ENCODE data around the gene GPR152.
"Not testable (repeated sequence)": the region's sequence is repeated elsewhere in the genome, so short reads cannot be mapped to it uniquely, and the experiment has no call there.

Gene GPR152

DNA sequence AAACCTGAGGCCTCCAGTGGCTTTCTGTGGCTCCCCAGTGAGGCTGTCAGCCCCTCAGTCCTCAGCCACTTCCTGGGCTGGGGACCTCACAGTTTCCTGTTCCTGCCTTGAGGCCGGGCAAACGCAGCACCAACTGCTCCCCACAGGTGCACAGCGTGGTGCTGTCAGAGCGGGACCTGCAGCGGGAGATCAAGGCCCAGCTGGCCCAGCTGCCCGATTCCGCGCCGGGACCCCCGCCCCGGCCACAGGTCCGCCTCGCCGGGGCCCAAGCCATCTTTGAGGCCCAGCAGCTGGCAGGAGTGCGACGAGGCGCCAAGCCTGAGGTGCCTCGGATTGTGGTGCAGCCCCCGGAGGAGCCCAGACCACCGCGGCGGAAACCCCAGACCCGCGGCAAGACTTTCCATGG, 43.3 kb downstream of the GPR152 start:
- no peak for DNase-seq (ENCODE audit: low read depth in 2 of 2)

DNA sequence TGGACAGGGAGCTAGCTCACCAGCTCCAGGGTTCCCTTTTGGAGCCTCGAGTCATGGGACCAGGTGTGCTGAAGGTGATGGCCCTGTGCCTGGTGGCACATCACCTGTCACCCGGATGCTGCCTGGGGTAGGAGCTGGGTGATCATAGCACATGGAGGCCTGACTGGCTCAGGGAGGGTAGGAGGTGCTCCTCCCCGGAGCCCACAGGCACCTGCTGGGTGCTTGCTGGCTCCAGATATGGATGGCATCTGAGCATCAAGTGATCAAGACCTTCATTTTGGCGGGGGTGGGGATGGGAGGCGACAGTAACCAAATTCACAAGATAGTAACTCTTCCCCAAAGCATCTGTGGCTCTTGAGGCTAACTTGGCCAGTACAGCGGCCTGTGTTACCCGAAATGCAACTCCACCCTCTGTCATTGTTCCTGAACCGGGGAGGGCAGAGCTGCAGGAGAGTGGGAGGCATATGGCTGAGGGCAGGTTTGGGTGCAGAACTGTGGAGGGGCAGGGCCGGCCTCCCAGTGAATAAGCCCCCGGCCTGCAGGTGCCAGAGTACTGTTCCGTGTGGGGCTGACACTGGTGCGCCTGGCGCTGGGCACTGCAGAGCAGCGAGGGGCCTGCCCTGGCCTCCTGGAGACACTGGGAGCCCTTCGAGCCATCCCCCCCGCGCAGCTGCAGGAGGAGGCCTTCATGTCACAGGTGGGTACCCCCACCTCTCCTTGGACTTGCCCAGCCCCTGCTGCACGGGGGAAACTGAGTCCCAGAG, 43.9 kb downstream of the GPR152 start:
- DNase-seq (ENCODE audit: low read depth in 2 of 2): no peak

DNA sequence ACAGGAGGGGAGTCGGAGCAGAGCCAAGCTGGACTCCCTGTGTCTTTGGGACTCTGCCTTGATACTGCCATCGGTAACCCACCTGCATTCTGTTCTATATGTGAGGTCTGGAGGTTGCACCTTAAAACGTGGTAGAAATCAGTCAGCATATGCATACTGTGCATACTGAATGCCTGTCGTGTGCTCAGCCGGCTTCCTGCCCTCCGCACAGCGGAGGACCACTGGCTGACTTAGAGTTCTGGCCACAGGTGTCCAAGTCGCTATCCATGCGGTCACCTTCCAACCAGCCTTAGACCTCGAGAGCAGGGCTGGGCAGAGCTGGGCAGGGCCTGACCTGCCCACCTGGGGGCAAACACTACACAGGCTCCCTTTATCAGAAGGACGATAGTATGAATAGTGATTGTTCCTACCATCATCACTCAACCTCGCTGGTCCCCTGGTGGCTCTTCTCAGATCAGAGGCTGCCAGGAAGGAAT, 44.8 kb downstream of the GPR152 start:
- no peak for DNase-seq (ENCODE audit: low read depth in 2 of 2)

DNA sequence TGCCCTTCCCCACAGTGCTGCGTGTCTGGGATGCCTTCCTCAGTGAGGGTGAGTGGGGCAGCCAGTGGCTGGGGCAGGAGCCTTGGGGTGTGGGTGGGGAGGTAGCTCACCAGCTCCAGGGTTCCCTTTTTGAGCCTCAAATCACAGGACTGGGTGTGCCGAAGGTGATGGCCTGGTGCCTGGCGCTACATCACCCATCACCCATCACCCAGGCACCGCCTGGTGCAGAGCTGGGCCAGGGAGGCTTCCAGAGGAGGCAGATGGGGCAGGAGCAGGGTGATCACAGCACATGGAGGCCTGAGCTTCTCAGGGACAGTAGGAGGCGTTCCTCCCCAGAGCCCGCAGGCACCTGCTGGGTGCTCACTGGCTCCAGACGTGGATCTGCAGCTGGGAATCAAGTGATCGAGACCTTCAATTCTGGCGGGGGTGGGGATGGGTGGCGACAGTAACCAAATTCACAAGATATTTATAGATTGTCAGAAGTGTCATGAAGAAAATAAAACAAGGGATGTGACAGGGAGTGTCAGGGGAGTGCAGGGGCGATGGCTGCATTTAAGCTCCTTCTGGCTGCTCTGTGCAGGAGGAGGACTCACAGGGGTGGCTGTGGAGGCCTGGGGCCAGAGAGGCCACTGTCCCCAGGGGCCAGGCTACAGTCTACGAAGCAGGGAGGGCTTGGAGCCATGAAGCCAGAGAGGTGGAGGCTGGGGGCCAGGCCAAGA, 45.4 kb downstream of the GPR152 start:
- no peak for DNase-seq (ENCODE audit: low read depth in 2 of 2)

DNA sequence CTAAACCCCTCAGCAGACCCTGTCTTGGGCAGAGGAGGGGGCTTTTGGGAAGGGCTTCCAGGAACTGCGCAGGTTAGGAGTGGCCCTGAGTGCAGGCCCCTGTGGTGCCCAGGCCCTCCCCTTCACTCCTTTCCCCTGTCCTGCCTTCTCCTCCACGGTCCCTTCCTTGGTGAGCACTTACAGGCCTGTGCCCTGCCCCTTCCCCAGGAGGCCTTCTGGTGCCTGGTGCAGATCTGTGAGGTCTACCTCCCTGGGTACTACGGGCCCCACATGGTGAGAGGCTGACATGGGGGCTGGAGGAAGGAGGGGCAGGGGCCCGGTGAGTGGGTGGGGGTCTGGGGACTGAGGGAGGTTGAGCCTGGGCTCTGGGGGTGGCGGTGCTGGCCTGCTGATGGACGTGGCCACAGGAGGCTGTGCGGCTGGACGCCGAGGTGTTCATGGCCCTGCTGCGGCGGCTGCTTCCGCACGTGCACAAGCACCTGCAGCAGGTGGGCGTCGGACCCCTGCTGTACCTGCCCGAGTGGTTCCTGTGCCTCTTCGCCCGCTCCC, 46.0 kb downstream of the GPR152 start:
- DNase-seq (ENCODE audit: low read depth in 2 of 2): no peak

DNA sequence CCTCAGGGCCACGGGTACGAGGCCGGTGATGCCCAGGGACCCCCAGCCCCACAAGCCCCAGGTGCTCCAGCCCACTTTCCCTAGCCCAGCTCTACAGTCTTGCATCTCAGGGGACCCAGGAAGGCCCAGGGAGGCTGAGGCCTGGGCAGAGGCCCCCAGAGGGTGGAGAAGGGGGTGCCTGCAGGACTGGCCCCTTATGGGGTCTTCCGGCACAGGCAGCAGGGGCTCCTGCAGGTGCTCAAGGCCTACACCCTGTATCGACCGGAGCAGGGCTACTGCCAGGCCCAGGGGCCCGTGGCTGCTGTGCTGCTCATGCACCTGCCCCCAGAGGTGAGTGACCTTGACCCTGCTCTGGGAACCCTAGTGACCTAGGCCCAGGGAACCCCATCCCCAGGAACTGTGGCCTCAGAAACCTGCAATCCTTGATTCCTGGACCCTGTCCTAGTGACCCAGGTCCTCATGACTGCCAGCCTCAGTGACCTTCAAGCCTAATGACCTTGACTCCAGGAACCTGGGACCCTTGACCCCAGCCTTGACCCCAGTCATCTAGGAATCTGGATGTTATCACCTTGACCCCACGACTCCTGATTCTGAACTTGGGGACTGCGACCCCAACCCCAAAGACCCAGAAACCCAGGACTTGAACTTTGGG, 46.7 kb downstream of the GPR152 start:
- DNase-seq (ENCODE audit: low read depth in 2 of 2): no peak

DNA sequence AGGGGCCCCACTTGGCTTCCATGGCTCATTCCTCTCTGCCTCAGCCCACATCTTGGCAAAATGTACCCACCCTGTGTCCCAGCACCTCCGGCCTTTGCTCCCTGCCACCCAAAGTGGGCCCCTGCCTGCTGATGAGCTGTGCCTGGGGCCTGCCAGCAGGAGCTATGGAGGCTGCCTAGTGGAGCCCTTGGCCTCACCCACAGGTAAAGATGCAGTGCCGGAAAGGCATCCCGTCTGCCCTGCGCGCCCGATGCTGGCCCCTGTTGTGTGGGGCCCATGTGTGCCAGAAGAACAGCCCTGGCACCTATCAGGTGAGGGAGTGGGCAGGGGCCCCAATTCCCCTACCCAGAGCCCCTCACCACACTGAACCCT, 47.3 kb downstream of the GPR152 start:
- no peak for DNase-seq (ENCODE audit: low read depth in 2 of 2)

DNA sequence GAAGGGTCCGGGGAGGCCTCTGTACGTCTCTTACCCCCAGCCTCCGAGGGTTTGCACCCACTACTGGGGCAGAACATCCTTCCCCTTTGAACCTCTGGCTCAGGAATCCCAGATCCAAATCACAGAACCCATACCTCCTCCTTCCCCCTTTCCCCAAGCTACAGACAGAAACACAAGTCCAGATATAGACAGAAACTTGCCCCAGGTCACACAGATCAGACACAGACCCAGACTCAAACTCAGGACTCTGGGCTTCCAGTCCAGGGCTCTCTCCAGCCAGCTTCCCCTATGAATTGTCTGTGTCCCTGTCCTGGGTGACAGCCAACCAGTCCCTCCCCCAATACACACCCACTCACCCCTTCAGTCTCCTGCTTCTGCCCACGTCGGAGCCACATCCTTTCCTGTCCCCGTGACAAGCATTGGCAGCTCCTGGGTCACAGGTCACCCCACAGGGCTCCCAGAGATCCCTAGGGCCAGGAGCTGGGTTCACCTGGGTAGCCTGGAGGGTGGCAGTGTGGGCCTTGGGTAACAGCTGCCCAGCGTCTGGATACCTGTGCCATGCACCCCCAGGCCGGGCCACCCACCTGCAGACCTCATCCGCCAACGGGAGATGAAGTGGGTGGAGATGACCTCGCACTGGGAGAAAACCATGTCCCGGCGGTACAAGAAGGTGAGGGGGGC, 47.9 kb downstream of the GPR152 start:
- DNase-seq (ENCODE audit: low read depth in 2 of 2): no peak

DNA sequence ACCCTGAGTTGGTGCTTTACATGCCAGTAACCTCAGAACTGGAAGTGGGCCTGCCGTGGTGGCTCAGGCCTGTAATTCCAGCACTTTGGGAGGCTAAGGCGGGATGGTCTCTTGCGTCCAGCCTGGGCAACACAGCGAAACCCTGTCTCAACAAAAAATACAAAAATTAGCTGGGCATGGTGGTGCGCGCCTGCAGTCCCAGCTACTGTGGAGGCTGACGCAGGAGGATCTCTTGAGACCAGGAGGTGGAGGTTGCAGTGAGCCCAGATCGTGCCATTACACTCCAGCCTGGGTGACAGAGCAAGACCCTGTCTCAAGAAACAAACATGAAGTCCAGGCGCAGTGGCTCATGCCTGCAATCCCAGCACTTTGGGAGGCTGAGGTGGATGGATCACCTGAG, 49.4 kb downstream of the GPR152 start:
- not testable (repeated sequence) for DNase-seq (ENCODE audit: low read depth in 2 of 2)

DNA sequence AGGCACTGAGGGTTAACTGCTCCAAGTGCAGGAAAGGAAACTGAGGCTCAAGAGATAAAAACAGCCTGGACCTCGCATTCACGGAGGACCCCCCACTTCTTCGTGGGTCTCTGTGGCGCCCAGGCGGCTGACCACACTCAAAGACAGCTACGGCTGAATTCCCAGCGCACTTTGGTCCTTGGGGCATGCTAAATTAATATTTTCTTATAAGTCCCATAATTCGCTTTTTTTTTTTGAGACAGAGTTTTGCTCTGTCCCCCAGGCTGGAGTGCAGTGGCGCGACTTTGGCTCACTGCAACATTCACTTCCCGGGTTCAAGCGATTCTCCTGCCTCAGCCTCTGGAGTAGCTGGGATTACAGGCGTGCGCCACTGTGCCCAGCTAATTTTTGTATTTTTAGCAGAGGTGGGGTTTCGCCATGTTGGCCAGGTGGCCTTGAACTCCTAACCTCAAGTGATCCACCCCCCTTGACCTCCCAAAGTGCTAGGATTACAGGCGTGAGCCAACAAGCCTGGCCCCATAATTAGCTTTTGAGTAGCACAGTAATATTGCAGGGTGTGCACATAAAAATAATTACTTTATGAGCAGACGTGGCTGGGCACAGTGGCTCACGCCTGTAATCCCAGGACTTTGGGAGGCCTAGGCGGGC, 50.2 kb downstream of the GPR152 start:
- not testable (repeated sequence) for DNase-seq (ENCODE audit: low read depth in 2 of 2)

DNA sequence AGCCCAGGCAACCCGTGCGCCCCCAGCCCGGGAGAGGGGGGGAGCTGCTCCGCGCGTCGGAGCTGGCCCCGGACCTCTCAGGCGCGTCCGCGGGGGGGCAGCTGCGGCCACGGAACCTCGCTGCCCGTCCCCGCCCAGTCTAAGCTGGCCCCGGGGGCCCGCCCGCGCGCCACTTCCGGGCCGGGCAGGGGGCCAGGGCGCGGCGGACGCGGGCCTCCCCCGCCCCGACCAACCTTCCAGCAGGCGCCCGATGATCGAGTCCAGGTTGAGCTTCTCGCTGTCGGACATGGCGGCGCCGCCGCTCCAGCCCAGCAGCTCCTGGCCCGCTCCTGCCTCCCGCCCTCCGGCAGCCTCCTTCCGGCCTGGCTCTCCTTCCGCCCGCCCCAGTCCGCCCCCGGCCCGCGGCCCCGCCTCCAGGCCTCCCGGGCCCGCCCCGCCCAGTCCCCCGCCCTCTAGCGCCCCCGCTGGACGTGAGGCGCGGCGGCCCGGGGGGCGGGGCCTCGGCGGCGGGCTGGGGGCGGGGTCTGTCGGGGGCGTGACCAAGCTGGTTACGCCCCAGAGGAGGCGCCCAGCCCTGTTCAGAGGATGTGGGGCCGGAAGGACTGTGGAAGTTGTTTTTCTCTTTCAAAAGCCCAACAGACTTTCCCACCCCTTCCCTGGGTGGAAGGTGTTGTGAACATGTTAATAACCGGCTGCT, 50.9 kb downstream of the GPR152 start, which contains the start of gene PPP1CA:
Gene PPP1CA, minus strand, starts transcription at position 364 of the 697 bp plus-strand sequence. Its CDS starts 76 bp downstream, at position 288.
- peak; percentile 87 to 88 for DNase-seq (ENCODE audit: low read depth in 2 of 2)

Measured in stimulated activated CD4-positive, alpha-beta T cell treated with anti-CD3 and anti-CD28 coated beads, Interleukin-1b, Interleukin-23, amount 100 ng/mL, for 1 hour (primary cell).